Retinal pigment epithelial cell (primary cell): ENCODE results near the gene WDR93.

Experiments used
- DNase-seq: peaks from one replicate; pipeline ENCODE4 v3.0.0-alpha.2; 2010; ENCODE audit warnings: low read depth
- H3K4me3 ChIP-seq: 2 replicates; pipeline ENCODE4 v1.5.1; 2011; ENCODE audit warnings: mild to moderate bottlenecking, low read length, control low read depth, moderate library complexity
- CTCF ChIP-seq: conservative IDR thresholded peaks from 2 replicates; pipeline ENCODE4 v1.5.1; 2011; ENCODE audit warnings: low read depth, low read length, control low read depth, inconsistent platforms

The WDR93 gene

GRCh38 chr15:89662893-89663626, 27.6 kb upstream of the WDR93 start:
- TF ChIP-seq CTCF: no peak
- no peak overlapping the region for H3K4me3 ChIP-seq
- DNase-seq: no peak

- TF ChIP-seq CTCF: no peak
- DNase-seq: no peak
- H3K4me3 ChIP-seq: peak overlapping the region; percentile 44
Observed at GRCh38 chr15:89664441-89665350, 25.9 kb upstream of the WDR93 start.

GRCh38 chr15:89665449-89666181, 25.0 kb upstream of the WDR93 start:
- H3K4me3 ChIP-seq: peak overlapping the region; percentile 44
- no peak for DNase-seq

GRCh38 chr15:89666184-89666857, 24.3 kb upstream of the WDR93 start:
- TF ChIP-seq CTCF: no peak
- H3K4me3 ChIP-seq: no peak overlapping the region

More at GRCh38 chr15:89665449-89666181, 25.0 kb upstream of the WDR93 start:
- no peak for TF ChIP-seq CTCF

GRCh38 chr15:89666858-89667705, 23.5 kb upstream of the WDR93 start:
- no peak for TF ChIP-seq CTCF
- DNase-seq: no peak
- no peak overlapping the region for H3K4me3 ChIP-seq

More at GRCh38 chr15:89666184-89666857, 24.3 kb upstream of the WDR93 start:
- DNase-seq: no peak

- no peak for TF ChIP-seq CTCF
- no peak overlapping the region for H3K4me3 ChIP-seq
- DNase-seq: no peak
Observed at GRCh38 chr15:89667706-89667960, 23.0 kb upstream of the WDR93 start.
